ENCODE measurements around the gene ZBTB37.
A peak's percentile ranks its signal among the peaks of the same experiment; 100 is the strongest.
"Not testable (repeated sequence)": the region's sequence is repeated elsewhere in the genome, so short reads cannot be mapped to it uniquely, and the experiment has no call there.

Gene ZBTB37

DNA sequence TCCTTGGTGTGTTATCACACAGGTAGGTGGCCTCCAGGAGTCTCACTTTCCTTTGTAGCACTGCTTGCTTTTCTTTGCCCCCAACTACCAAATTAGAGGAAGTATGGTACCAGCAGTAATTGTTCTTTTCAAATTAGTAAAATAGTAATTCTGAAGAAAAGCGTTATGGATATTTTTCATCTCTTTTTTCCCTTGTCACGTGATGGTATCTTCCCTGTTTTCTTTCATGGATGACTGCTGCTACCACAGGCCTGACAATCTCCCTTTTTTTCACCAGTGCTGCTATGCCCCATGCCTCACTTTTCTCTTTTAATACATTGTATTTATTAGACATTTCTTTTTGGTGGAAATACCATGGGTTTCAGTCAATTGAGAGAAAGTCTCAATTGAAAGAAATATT lies 3.3 kb downstream of the ZBTB37 start:
- no peak for DNase-seq (ENCODE audit: insufficient read length, low spot score)
- no peak for FAIRE-seq
- TF ChIP-seq, protein P1, sequence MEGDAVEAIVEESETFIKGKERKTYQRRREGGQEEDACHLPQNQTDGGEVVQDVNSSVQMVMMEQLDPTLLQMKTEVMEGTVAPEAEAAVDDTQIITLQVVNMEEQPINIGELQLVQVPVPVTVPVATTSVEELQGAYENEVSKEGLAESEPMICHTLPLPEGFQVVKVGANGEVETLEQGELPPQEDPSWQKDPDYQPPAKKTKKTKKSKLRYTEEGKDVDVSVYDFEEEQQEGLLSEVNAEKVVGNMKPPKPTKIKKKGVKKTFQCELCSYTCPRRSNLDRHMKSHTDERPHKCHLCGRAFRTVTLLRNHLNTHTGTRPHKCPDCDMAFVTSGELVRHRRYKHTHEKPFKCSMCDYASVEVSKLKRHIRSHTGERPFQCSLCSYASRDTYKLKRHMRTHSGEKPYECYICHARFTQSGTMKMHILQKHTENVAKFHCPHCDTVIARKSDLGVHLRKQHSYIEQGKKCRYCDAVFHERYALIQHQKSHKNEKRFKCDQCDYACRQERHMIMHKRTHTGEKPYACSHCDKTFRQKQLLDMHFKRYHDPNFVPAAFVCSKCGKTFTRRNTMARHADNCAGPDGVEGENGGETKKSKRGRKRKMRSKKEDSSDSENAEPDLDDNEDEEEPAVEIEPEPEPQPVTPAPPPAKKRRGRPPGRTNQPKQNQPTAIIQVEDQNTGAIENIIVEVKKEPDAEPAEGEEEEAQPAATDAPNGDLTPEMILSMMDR (IDR thresholded peaks at IDR 0.05; ENCODE audit: insufficient read depth, missing control alignments), result no peak

DNA sequence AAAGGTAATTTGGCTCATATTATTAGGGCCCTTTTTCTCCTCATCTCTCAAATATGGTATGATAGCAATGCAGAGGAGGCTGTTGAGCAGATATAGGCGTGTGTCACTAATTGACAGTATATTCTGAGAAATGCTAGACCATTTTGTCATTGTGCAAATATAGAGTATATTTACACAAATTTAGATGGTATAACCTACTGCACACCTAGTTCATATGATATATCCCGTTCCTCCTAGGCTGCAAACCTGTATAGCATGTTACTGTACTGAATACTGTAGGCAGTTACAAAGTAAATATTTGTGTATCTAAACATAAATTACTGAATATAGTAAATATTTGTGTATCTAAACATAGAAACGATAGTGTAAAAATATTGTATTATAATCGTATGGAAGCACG lies 8.6 kb downstream of the ZBTB37 start:
- FAIRE-seq (no peak), DNase-seq (ENCODE audit: insufficient read length, low spot score) (no peak)
- TF ChIP-seq, protein P1 (IDR thresholded peaks at IDR 0.05; ENCODE audit: insufficient read depth, missing control alignments), result no peak

DNA sequence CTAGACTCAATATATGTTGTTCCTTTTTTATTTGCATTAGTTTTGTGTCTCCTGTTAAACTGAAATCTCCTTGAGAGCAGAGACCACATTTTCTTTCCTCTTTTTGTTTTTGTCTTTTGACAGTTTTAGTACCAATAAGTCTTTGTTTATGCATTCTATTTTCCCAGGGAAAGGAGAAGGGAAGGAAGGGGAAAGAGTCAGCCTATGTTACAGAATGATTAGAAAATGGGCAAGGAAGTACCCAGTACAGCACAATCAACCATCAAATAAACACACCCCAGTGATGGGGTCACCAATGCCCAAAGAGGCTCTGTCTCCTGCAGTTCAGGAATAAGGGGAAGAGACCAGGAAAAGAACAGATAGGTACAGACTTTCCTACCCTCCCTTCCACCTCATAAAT lies 10.1 kb downstream of the ZBTB37 start:
- FAIRE-seq (no peak), DNase-seq (ENCODE audit: insufficient read length, low spot score) (no peak)
- TF ChIP-seq, protein P1 (IDR thresholded peaks at IDR 0.05; ENCODE audit: insufficient read depth, missing control alignments), result no peak

DNA sequence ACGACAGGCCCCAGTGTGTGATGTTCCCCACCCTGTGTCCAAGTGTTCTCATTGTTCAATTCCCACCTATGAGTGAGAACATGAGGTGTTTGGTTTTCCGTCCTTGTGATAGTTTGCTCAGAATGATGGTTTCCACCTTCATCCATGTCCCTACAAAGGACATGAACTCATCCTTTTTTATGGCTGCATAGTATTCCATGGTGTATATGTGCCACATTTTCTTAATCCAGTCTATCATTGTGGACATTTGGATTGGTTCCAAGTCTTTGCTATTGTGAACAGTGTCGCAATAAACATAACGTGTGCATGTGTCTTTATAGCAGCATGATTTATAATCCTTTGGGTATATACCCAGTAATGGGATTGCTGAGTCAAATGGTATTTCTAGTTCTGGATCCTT lies 12.9 kb downstream of the ZBTB37 start:
- DNase-seq (ENCODE audit: insufficient read length, low spot score); FAIRE-seq: not testable (repeated sequence)

DNA sequence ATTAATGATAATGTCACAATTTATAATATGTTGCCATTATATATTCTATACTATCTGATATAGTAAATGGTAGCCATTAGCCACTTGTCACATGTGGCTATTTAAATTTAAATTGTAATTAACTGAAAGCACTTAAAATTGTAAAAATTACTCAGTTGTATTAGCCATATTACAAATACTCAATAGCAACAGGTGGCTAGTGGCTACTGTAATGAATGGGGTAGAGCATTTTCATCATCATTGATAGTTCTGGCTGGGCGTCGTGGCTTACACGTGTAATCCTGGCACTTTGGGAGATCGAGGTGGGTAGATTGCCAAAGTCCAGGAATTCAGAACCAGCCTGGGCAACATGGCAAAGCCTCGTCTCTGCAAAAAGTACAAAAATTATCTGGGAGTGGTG lies 16.5 kb downstream of the ZBTB37 start:
- DNase-seq (ENCODE audit: insufficient read length, low spot score) (no peak), FAIRE-seq (no peak)
- TF ChIP-seq, protein P1 (IDR thresholded peaks at IDR 0.05; ENCODE audit: insufficient read depth, missing control alignments), result no peak

DNA sequence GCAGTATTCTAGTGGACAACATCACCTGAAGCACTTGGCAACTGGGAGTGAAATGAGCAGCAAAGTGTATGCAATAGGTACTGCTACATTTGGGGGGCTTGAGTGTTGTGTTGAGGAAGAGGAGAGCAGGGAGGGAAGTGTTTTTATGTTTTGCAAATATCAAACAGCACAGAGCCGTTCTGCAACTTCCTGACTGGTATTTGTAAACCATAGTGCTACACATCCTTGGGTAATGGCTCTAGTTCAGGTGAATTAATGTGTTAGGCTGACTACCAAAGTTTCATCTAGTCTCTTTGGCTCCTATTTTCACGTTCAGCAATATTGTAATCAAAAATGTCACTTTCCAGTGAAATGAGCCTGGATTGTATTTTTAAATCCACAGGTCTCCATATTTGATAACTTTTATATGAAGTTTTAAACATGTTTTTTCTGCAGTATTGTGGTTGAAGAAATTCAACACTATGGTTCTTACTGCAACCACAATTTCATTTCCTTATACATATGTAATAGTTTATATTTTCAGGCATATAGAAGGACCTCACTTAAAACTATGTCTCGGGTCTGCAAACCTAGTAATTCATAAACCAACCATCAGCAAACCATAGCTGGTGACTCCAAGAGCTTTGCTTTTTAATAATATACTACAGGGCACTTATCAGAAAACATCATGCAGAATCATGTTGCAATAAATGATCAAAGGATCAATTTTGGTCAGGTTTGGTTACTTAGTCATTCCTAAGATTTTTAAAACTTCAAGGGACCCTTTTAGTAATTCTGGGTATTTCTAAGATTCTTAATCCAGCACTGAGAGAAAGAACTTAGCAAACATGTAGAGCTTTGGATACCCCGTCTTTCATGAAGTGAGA lies 18.8 kb downstream of the ZBTB37 start:
- DNase-seq (ENCODE audit: insufficient read length, low spot score) (no peak), FAIRE-seq (no peak)
- TF ChIP-seq, protein P1 (IDR thresholded peaks at IDR 0.05; ENCODE audit: insufficient read depth, missing control alignments), result no peak

DNA sequence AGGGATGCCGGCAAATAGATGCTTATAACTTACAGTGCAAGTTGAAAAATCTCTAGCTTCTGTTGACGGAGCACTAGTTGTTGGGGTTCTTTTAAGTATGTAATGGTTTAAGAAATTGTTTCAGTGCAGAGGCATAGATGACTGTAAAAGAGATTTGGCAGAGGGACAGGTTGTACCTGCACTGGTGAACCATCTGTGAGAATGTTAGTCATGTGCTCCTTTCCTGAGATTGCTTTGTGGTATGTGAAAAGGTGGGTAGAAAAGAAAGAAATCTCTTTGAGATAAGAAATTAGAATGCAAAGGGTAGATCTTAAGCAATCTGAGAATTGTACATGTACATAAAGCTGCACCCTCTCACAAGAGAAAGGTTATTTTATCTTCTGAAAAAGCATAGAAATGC lies 19.4 kb downstream of the ZBTB37 start:
- TF ChIP-seq, protein P1 (IDR thresholded peaks at IDR 0.05; ENCODE audit: insufficient read depth, missing control alignments), result no peak
- FAIRE-seq (peak; percentile 66), DNase-seq (ENCODE audit: insufficient read length, low spot score) (no peak)
